SW 1271 (cell line): Measurements from ENCODE around the gene GDF15.

ENCODE experiments used
- DNase-seq, 2 experiments: peaks; one replicate each; lab custom pipeline; 2025; lab: John Stamatoyannopoulos, UW

GDF15 gene

DNA sequence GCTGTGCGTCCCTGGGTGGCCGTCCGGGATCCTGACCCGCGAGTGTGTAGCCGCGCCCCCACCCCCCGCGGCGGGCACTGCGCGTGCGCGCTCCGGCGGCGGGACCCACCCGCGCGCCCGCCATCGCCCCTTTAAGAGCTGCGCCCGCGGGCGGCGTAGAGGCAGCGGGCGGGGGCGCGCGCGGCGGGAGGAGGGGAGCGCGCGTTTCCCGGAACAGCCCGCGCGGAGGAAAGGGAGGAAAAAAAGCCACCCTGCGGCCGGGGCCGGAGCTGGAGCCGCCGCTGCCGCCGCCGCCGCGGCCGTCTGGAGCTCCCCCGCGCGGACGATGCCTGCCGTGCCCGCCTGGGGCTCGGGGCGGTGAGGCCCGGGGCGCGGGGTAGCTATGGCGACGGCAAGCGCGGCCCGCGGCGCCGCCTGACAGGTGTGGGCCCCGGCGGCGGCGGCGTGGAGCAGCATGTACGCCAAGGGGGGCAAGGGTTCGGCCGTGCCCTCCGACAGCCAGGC, 33.3 kb downstream of the GDF15 start, which contains the start of gene SSBP4:
Gene SSBP4, plus strand, starts transcription at position 204 of the 504 bp plus-strand sequence. Its CDS starts 251 bp downstream, at position 455.
- DNase-seq = peak in 1 of 2 experiments; percentile 67

DNA sequence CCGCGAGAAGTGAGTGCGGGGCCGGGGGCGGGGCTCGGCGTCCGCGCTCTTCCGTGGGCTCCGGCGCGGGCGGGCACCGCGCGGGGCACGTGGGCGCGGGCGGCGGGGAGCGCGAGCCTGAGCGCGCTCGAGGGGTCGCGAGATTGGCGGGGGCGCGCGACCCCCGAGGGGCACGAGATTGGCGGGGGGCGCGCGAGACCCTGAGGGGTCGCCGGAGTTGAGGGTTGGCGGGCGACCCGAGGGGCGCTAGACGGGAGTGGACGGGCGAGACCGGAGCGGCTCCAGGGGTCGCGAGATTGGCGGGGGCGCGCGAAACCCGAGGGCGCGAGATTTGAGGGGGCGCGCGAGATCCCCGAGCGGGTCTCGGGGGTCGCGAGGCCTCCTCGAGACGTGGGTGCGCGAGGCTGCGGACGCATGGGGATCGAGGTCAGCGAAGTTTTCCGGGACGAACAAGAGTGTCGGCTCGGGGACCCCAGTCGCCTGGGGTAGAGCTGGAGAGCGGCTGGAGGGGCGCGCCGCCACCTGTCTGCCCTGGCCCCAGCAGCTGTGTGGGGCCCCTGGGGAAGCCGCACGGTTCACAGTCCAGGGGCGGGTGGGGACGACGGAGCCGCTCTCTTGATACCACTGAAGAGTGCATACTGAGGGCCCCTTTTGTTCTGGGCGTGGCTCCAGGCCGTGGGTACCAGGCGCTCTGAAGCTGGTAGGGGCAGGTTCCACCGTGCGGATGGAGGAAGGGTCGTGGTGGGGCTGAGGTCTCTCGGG, 33.9 kb downstream of the GDF15 start:
- no peak for DNase-seq

DNA sequence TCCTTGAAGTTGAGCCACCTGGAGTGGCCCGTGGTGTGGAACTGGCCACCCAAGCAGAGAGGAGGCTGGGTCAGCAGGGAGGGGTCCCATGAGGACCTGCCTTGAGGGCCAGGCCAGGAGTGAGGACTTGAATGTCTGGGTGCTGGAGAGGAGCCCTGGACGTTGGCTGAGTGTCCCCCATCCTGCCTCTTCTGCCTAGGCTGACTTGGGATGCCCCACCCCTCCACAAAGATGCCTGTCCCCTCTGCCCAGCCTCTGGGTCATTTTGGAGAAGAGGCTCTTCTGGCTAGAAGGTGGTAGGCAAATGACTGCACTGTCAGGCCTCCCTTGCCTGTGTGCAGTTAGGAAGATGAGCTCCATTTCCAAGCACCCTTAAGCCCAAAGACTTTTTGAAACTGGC, 35.0 kb downstream of the GDF15 start:
- DNase-seq = no peak

DNA sequence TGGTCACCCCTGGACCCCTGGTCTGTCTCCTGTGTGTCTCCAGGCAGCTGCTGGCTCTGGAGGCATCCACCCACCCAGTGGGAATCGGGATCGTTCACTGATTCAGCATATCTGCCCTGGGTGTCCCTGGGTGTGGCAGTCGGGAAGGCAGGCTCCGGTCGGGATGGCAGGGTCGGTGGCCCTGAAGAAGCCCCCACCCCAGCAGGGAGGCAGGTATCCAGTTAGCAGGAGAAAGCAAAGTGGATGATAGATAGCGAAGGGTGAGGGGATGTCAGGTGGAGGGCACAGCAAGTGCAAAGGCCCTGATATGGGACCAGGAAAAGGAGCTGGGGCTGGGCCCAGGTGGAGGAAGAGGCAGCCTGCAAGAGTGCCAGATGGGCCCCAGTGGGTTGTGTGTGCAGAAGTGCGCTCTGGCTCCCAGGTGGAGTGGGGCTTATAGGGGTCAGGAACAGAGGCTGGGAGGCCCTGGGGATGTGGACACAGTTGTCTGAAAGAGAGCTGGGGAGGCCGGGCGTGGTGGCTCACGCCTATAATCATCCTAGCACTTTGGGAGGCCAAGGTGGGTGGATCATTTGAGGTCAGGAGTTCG, 35.5 kb downstream of the GDF15 start:
- no peak for DNase-seq

DNA sequence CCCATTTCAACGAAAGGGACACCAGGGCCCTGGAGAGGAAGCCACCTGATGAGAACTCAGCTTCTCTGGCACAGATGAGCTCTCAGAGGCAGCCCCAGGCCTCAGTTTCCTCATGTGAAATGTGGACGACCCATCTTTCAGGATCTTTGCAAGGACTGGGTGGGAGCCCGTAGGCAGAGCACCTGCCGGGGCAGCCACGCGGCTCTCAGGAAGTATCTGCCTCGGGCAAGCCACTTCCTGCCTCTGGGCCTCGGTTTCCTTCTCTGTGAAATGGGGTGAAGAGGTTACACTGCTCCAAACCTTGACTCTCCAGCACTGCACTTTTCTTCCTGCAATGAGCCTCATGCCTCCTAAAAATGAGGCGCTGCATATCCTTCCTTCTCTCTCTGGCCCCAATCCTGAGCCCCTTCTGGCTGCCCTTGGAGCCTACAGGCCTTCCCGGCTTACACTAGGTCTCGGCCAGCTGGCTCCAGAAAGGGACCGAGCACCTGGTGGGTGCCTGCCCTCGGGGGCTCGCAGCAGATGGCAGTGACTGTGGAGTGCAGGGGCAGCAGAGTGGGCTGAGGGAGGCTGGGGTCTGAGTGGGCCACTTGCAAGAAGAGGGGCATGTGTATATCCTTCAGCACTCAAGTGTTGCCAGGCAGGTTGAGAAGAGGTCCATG, 36.7 kb downstream of the GDF15 start:
- DNase-seq = no peak

DNA sequence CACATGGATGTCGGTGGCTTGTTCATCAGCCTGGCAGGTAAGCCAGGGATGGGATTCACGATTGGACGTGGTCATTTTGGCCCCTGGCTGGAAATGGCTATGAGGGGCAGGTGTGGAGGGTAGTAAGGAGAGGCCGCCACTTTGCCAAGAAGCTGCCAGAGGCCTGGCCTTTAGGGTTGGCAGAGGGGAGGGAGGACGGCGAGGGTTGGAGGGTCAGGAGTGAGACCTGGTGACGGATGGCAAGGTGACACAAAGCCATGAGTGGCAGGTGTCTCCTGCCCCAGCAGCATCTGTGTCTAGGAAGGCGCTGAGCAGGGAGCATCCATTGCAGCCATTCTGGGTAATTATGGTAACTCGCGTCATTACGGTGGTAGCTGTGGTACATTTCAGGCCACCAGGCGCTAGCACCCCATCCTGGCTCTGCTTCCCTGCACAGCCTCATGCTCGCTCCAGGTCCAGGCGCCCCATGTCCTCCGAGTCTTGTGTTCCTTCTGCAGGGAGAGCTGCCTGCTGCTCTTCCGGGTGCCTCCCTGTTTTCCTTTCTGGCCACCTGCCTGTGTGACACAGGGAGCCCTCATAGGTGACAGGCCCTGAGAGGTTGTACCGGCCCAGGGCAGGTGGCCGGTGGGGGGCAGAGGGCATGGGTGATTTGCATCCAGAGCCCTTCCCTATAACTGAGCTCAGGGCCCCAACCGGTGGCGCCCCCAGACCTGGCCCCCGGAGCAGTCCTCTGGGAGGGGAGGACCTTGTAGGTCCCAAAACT, 37.5 kb downstream of the GDF15 start:
- no peak for DNase-seq

DNA sequence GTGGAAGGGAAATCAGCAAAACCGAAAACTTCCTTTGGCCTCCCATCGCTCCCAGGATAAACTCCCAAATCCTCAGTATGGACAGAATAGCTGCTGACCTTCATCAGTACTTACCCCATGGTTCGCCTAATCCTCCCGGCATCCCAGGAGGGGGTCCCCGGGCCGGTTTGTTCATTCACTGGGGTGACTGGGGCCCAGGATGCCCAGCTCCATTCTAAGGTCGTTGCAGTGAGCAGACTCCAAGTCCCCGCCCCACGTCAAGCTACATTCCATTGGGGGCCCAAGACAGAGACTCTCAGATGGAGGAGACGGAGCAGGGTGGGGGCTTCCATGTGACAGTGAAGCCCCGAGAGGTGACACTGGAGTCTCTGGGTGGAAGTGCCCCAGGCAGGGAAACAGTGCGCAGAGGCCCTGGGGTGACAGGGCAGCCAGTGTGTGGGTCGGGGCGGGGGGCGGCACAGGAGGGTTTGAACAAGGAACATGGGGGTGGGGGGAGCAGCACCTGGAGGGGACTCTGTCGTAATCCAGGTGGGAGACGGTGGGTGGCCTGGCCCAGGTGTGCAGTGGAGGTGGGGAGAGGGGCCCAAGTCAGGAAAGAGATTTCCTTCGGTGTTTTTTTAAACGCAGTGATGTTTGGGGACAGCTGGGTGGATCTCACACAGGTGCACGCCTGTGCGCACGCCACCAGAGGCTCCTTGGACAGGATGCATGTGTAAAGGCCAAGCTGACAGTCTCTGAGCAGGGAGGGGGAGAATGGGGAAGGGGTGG, 38.3 kb downstream of the GDF15 start:
- no peak for DNase-seq

DNA sequence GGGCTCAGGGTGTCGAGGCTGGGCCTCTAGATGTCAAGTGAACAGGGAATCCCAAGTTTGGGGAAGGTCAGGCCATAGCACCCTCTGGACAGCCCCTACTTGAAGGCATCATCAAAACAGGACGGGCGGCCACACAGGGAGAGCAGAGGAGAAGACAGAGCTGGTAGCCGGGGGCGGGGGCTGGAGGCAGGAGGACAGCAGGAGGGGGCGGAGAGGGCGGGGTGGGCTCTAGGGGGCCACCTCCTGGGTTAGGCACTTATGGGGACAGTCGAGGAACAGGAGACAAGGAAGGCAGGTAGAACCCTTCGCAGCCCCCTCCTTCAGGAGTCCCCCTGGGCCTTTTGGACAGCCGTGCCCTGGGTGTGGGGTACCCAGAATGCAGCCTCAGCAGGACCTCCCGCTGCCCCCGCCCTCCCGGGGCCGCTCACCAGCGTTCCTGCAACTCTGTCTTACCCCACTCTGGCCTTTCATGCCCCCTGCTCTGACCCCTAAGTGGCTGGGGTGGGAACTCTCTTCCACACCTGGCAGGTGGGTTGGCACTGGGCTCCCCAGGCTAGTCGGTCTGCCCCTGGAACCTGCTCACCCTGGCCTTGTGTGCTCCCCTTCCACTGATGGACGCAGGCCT, 39.0 kb downstream of the GDF15 start:
- no peak for DNase-seq

DNA sequence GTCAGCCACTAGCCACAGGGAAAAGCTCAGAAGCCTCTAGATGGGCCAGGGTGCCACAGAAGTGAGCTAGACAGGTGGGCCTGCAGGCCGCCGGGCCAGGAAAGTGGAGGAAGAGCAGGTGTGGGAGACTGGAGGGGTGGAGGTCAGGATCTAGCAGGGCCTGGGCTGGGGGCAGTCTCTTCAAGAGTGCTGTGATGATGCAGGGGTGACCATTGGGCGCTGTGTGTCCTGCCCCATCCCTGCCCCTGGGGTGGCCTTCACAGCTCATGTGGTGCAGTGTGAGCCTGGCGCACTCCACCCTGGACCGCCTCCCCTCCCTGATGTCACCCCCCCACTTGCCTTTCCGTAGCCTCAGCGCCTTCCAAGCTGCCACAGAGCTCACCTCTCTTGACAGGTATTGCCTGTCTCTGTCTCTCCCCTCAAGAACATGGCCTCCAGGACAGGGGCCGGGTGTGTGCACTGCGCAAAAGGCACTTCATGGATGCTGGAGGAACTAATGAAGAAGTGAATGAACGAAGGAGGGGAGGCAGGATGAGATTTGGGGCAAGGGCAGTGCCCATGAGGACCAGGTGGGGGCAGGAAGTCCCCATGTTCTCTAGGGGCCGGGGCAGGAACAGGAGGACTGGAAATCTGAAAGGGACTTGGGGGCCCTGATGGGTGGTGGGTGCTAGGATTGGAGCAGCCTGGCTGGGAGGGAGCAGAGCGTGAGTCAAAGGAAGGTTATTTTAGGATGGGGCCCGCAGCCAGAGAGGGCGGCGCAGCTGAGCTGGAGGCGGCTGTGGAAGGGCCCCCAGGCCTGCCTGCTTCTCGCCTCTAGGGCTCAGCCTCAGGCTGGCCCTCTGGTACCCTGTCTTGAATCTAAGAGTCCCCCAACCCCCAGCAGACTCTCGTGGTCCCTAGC, 39.8 kb downstream of the GDF15 start:
- no peak for DNase-seq

DNA sequence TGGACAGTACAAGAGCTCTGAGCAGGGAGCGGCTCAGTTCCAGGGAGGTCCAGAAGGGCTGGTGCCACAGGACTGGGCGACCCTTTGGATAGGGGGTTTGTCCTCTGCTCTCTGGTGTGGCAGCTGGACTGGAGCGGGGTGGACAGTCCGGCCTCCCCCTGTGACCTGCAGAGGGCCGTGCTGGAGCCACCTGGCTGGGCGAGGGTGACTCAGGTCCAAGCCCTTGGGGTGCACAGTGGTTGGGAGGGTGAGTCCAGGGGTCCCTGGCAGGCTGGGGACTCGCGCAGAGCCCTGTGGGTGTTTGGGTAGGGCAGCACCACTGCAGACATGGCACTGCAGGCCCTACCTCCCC, 40.4 kb downstream of the GDF15 start:
- DNase-seq = no peak

DNA sequence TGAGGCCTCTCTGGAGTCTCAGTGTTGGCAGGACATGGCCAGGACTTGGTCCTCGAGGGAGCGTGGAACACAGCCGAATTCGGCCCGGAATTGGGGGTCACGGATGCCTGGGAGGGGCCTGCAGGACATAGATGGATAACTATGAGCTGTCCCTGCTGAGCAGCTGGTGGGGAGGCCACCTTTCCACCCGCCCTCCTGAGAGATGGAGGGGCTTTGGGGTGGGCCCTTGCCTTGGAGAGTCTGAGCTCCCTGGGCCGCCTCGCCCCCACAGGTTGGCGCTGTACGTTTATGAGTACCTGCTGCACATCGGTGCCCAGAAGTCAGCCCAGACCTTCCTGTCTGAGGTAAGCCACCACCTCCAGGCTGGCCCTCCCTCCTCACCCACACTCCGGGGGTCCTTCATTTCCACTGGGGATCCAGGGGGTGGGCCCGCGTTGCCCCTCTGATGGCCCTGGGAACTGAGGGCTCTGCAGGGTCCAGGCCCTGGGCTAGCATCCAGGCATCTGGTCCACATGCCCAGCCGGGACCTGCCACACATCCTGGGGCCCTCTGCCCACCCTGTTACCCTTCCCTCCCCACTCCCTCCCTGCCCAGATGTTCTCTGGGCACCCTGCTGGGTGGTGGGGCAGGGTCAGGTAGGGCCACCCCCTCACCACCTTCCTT, 41.3 kb downstream of the GDF15 start:
- no peak for DNase-seq

DNA sequence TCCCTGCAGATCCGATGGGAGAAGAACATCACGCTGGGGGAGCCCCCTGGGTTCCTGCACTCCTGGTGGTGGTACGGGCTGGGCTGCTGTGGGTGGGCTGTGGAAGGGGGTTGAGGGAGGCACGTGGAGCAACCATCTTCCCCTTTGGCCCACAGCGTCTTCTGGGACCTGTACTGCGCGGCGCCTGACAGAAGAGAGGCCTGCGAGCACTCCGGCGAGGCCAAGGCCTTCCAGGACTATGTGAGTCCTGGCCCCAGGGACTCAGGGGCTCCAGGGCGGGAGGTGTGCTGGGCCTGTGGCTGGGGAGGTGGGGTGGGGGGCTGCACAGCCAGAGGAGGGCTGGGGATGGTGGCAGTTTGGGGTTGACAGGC, 41.8 kb downstream of the GDF15 start:
- no peak for DNase-seq

DNA sequence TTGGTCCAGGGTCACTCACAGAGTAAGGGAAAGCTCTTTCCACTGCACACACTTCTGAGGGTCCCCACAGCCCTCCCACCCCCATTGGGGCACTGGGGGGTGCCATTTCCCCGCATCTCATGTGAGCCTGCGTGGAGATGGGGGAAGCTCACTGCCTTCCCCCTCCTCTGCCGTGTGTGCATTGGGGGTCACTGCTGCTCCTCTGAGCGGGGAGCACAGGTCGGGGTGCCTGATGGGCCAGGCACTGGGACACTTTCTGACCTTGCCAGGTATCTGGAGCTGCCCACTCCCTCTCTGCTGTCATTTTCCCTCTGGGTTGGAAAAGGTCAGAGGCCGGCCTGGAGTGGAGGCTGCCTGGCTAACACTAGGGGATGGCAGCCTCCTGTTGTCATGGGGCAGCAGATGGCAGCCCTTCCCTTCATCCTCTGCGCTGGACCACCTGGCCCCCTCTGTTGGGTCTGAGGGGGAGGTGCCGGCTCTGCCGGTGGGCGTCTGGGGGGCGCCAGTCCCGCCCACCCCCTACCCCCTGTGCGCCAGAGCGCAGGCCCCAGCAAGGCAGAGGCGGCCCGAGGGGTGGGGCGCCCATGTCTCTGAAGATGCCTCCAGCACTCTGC, 42.3 kb downstream of the GDF15 start:
- peak in 1 of 2 experiments; percentile 29 for DNase-seq

DNA sequence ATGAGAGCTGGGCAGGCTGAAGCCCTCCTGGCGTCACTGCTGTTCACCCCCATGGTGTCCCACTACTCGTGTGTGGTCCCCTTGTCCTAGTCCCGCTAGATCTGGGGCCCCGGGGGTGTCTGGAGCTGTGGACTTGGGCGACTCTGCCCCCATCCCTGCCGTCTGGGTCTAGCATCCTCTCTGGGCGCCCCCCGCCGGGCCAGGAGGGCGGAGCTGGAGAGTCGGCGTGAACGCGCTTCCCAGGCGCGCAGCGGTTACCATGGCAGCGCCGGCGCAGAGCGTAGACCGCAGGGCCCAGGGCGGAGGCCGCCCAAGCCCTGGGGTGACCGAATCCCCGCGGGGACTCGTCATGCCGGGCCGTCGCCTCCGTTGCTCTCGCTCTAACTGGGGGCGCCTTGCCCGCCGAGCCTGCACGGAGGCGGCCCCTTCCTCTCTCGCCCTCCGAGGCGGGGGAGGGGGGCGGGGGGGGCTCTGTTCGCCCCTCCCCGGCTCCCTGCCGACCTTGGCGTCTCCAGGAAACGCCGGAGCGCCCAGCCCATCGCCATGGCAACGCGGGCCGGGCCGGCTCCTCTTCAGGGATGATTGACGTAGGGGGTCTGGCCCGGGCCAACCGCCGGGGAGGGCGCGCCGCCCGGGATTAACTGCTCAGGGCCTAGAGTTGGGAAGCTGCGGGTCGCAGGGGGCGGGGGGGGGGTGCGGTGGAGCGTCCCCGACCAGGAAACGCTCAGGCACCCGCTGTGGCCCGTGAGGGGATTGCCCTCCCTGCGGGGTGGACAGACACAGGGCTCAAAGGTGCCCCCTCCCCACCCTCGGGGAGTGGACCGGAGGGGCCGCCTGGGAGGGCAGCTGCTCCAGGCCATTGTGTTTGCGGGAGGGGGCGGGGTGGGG, 43.1 kb downstream of the GDF15 start:
- peak; percentile 80 to 85 for DNase-seq

DNA sequence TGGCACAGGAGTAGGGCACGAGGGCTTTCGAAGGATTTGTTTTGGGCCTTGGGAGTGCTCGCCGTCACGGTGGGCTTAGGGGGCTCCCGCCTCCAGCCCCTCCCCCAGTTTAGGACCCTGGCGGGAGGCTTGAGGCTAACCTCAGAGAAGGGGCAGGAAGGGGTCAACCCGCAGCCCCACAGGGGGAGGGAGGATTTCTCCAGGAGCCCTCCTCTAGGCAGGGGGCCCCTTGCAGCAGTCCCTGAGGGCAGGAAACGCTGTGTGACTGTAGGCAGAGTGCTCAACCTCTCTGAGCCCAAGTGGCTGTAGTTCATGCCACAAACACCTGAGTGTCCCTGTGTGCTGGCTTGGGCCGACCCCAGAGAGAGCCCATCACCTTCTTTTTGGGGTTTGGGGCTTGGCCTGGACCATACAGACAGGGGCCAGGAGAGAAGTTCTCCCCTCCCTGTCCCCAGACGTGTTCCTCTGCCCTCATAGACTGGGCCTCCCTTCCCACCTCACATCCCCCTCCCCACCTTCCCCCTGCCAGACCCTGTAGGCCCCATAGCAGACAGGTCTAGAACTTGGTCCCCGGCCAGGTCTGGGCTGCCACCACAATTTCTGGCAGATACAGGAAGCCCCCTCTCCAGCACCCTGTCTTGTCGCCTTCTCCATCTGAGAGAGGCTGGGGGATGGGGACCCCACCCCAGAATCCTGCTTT, 43.9 kb downstream of the GDF15 start:
- DNase-seq = no peak

DNA sequence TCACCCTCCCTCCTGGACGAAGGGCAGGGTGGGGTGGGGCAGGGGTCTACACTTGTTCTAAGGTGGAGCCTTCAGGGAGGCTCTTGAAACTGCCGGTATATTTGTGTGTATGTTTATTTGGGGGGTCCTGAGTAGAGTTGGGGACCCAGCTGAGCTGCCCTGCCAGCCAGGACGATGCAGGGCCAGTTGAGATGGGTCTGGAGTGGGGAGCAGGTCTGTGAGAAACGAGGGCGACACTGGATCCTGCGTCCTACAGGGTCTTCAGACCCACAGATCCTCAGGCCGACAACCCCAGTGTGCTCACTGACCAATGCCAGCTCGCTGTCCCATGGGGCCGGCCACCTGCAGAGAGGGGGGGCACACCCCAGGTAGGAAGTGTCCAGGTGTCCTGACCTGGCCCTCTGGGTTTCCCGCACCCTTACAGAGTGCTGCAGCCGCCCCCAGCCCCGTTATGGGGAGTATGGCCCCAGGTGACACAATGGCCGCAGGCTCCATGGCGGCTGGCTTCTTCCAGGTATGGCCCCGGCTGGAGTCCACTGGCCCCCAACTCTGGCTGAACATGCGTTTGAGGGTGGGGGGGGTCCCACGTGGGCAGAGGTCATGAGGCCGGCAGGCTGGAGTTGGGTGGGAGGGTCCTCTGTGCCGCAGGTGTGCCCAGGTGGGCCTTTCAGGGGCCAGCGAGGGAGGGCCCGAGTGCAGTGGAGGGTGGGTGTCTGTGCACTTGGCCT, 44.6 kb downstream of the GDF15 start:
- DNase-seq = no peak
